Gastroesophageal sphincter (tissue), 4 donors: ENCODE measurements around the gene ELAVL1. TPM values are rescaled to one million over a fixed set of nuclear protein-coding genes. Genes with fewer than 3 reads are reported as not detected.

Experiments
- ATAC-seq: fragments of 150-250 bp; one replicate; pipeline ENCODE4 v1.9.1; 2016; ENCODE audit warnings: mild to moderate bottlenecking, moderate library complexity
- H3K27ac ChIP-seq, 4 donors: fragments of 200-600 bp; sonication (generic) in 3 of 4; 1 replicate in 3 of 4; 2 replicates in 1 of 4; pipeline ENCODE4 v1.5.1; 2016 to 2019
- H3K27me3 ChIP-seq: fragments of 200-600 bp; sonication (generic); one replicate; pipeline ENCODE4 v1.5.1; 2019
- H3K36me3 ChIP-seq, 2 donors: fragments of 200-600 bp; sonication (generic); one replicate each; pipeline ENCODE4 v1.5.1; 2019; ENCODE audit warnings: control low read depth in 1 of 2
- H3K4me1 ChIP-seq, 3 donors: fragments of 200-600 bp; sonication (generic); 1 replicate in 2 of 3; 2 replicates in 1 of 3; pipeline ENCODE4 v1.5.1; 2016 to 2019; ENCODE audit warnings: control low read depth in 2 of 3
- H3K4me3 ChIP-seq, 2 donors: fragments of 200-600 bp; sonication (generic); one replicate each; pipeline ENCODE4 v1.5.1; 2019; ENCODE audit warnings: mild to moderate bottlenecking in 1 of 2, moderate library complexity in 1 of 2
- H3K9me3 ChIP-seq, 3 donors: fragments of 200-600 bp; sonication (generic); one replicate each; pipeline ENCODE4 v1.5.1; 2017 to 2019; ENCODE audit warnings: control low read depth in 2 of 3
- CTCF ChIP-seq, 4 experiments: fragments of 200-600 bp in 2 of 4; fragments of 450-650 bp in 2 of 4; sonication (generic) in 1 of 4; IDR thresholded peaks; one replicate each; pipeline ENCODE4 v1.5.1; 2017 to 2019; ENCODE audit warnings: antibody characterized with exemption in 4 of 4, mild to moderate bottlenecking in 2 of 4, moderate library complexity in 2 of 4
- EP300 ChIP-seq: sonication (generic); formaldehyde crosslinking; IDR thresholded peaks from one replicate; pipeline ENCODE4 v1.6.1; 2017; ENCODE audit warnings: antibody characterized with exemption, mild to moderate bottlenecking
- POLR2A ChIP-seq, 2 donors: fragments of 450-650 bp; IDR thresholded peaks; one replicate each; pipeline ENCODE4 v1.6.1; 2017; ENCODE audit warnings: antibody characterized with exemption in 2 of 2, mild to moderate bottlenecking in 2 of 2, moderate library complexity in 1 of 2
- POLR2AphosphoS5 ChIP-seq: sonication (generic); formaldehyde crosslinking; IDR thresholded peaks from one replicate; pipeline ENCODE4 v1.6.1; 2017; ENCODE audit warnings: antibody characterized with exemption
- WGBS, 2 donors: methylation state at CpG; one replicate each; pipeline ENCODE4 v1.1.5; 2018; ENCODE audit warnings: low coverage in 1 of 2; 5-methylcytosine and 5-hydroxymethylcytosine counted together
- total RNA-seq, 4 donors: library from RNA; depleted of rRNA; stranded (reverse); fragments of >200 nt; gene quantifications; one replicate each; pipeline ENCODE4 v1.1.0, GENCODE V29; 2016

The ELAVL1 gene
- total RNA-seq, 4 donors from 2014 or later, result 30.8 to 62.5 (median 34.6) TPM

DNA sequence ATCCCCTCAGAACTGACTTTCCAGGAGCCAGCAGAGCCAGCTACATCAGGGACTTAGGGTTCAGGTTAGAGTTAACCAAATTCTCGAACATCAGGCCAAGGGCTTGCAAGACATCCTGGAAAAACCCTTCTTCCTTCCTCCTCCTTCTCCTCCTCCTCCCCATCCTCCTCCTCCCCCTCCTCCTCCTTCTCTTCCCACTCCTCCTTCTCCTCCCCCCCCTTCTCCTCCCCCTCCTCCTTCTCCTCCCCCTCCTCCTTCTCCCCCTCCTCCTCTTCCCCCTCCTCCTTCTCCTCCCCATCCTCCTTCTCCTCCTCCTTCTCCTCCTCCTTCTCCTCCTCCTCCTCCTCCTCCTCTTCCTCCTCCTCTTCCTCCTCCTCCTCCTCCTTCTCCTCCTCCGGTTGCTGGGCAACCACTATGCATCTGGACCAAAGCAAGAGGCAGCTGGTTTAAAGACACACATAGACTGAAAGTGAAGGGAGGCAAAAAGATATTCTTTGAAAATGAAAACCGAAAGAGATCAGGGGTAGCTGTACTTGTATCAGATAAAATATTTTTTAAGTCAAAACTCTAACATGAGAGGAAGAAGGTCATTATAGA lies 41.2 kb upstream of the ELAVL1 start:
- ATAC-seq, result no peak
- TF ChIP-seq EP300 (no peak), POLR2A (IDR thresholded peaks at IDR 0.05) (no peak), CTCF (IDR thresholded peaks at IDR 0.05) (no peak), POLR2AphosphoS5 (no peak)
- H3K27me3 ChIP-seq, result peaks cover 53% of the 10 kb centered on the region
- no peaks in the 10 kb centered on the region for H3K36me3 ChIP-seq
- H3K27ac ChIP-seq, result no peak overlapping the region
- no peaks in the 10 kb centered on the region for H3K9me3 ChIP-seq
- 45% methylated on average over 2 of the region's 3 CpGs; no CpG with 5 or more reads in 1 of the 2 donors for WGBS, 2 donors
- peaks cover 0 to 11% (median 9%) of the 10 kb centered on the region in 3 donors for H3K4me1 ChIP-seq
- H3K4me3 ChIP-seq, result no peak overlapping the region

DNA sequence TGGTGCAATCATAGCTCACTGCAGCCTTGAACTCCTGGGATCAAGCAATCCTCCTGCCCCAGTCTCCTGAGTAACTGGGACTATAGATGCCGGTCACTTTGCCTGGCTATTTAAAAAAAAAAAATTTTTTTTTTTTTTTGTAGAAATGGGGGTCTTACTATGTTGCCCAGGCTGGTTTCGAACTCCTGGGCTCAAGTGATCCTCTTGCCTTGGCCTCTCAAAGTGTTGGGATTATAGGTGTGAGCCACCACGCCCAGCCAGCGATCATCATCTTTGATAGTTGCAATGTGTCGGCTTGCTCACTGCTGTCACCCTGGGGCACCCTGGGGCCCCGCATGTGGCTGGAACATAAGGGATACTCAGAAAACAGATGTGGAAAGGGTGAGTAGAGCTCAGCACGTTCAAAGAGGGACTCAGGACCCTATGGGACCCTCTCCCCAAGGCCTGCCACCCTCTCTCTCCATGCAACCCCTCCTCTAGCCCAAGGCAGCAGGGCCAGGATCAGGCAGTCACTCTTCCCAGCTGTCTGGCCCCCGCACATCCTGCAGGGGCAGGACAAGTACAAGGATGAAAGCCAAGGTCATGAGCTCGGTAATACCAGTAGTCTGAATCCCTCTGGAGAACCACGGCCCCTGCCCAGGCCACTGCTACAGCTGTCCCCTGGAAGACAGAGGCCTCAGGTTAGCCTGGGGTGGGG lies 40.6 kb upstream of the ELAVL1 start:
- no peak for ATAC-seq
- no peak overlapping the region for H3K27ac ChIP-seq
- no peaks in the 10 kb centered on the region for H3K9me3 ChIP-seq
- peaks cover 59% of the 10 kb centered on the region for H3K27me3 ChIP-seq
- WGBS, 2 donors, result 72 to 83% methylated on average over 4 to 6 of the region's 10 CpGs
- H3K36me3 ChIP-seq, result no peaks in the 10 kb centered on the region
- H3K4me1 ChIP-seq, result peaks cover 0 to 11% (median 9%) of the 10 kb centered on the region in 3 donors
- H3K4me3 ChIP-seq, result no peak overlapping the region
- TF ChIP-seq POLR2A (IDR thresholded peaks at IDR 0.05) (no peak), CTCF (IDR thresholded peaks at IDR 0.05) (no peak), EP300 (no peak)

DNA sequence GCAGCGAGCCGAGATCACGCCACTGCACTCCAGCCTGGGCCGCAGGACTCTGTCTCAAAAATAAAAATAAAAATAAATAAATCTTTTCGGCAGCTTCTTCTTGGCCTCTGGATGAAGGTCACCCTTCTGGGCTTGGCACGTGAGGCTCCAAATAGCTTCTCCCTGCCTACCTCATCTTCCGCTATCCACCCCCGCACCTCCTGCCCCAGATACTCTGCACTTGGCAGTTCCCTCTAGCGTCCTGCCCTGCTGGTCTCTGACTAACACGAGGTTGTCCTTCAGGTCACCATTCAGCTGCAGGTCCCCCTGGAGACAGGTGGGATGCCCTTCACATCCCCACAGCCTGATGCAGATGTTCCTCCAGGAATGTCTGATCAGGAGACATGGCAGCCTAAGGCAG lies 38.6 kb upstream of the ELAVL1 start:
- Histone ChIP-seq H3K9me3 (no peaks in the 10 kb centered on the region), H3K27ac (no peak overlapping the region), H3K27me3 (peaks cover 56% of the 10 kb centered on the region), H3K4me3 (no peak overlapping the region), H3K4me1 (no peaks in the 10 kb centered on the region), H3K36me3 (no peaks in the 10 kb centered on the region)
- TF ChIP-seq POLR2A (IDR thresholded peaks at IDR 0.05), result no peak
- no peak for TF ChIP-seq CTCF (IDR thresholded peaks at IDR 0.05)
- TF ChIP-seq POLR2AphosphoS5, result no peak
- no peak for ATAC-seq
- WGBS, 2 donors, result 73 to 84% methylated on average over 6 to 9 of the region's 10 CpGs

DNA sequence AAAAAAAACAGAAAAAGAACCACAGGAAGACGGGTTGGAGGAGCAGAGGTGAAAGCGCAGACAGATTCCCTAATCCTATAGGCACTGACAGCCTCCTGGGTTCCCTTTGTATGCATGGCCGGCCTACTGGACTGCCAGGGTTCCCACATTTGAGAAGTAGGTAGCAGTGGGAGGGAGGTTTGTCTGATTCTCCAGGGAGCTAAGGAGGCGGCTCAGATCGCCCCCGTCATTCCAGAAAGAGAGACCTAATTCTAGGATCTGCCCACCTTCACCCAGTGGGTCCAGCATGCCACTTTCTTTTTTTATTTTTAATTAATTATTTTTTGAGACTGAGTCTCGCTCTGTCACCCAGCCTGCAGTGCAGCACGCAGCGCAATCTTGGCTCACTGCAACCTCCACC lies 37.5 kb upstream of the ELAVL1 start:
- H3K4me1 ChIP-seq, result no peaks in the 10 kb centered on the region
- TF ChIP-seq POLR2A (IDR thresholded peaks at IDR 0.05) (no peak), EP300 (no peak), POLR2AphosphoS5 (no peak), CTCF (IDR thresholded peaks at IDR 0.05) (no peak)
- no peaks in the 10 kb centered on the region for H3K9me3 ChIP-seq
- H3K27me3 ChIP-seq, result peaks cover 56% of the 10 kb centered on the region
- no peaks in the 10 kb centered on the region for H3K36me3 ChIP-seq
- no peak overlapping the region for H3K4me3 ChIP-seq
- H3K27ac ChIP-seq, result no peak overlapping the region
- ATAC-seq, result no peak
- 80 to 90% methylated on average over 5 to 9 of the region's 9 CpGs for WGBS, 2 donors

DNA sequence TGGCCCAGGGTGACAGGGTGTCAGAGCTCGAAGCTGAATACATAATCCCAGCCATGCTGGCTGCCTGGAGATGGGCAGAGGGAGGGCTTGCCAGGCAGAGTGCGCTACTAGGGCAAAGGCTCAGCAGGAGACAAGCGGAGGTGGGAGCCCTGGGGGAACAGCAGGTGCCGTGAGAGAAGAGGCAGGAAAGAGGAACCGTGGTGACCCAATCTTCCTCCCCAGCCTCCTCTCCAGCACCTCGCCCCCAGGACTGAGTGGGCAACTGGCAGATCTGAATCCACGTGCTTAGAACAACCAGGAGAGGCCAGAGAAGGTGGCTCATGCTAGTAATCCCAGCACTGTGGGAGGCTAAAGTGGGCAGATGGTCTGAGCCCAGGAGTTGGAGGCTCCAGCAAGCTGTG lies 36.1 kb upstream of the ELAVL1 start:
- Histone ChIP-seq H3K27ac (no peak overlapping the region), H3K4me3 (no peak overlapping the region), H3K9me3 (no peaks in the 10 kb centered on the region), H3K36me3 (no peaks in the 10 kb centered on the region), H3K27me3 (peaks cover 56% of the 10 kb centered on the region), H3K4me1 (no peaks in the 10 kb centered on the region)
- ATAC-seq, result no peak
- WGBS, 2 donors, result 73 to 83% methylated on average over 2 to 3 of the region's 7 CpGs
- TF ChIP-seq EP300 (no peak), POLR2AphosphoS5 (no peak), CTCF (IDR thresholded peaks at IDR 0.05) (no peak), POLR2A (IDR thresholded peaks at IDR 0.05) (no peak)
